ENCODE data around the gene DBF4B.

DBF4B gene

DNA sequence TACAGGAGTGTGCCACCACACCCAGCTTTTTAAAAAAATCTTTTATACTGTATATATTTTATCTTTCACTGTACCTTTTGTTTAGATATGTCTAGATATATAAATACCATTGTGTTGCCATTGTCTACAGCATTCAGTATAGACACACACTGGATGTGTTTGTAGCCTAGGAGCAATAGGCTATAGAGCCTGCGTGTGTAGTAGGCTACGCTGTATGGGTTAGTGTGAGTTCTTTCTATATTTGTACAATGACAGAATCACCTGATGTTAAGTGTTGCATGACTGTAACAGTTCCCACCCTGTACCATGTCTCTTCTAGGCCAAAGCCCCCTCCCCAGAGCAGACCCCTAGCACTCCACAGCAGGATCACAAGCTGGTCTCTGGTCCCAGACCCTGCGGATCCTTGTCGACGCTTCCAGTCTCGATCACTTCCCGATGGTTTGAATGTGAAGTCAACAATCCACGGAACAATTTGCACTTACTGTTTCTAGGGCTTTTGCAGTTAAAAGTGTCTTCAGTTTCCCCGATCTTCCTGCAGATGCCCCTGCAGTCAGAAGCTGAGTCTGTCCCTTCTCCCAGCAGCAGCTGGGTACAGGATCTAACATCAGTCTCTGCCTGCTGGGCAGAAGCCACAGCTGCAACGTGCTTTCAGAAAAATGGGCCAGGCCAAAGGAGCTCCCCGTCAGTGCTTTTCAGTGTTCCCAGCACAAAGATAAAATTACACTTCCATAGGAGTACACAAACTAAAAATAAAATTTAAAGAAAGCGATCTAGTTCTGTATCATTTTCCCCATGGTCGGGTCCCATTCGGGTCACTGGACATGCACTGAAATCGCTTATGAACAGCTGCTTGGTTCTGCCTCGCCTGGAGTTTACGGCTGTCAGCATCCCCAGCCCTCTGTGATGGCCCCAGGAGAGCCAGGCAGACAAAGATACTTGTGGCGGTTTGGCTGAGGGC, 85.7 kb downstream of the DBF4B start:
- no peak for DNase-seq (ENCODE audit: low read depth in 1 of 2, low spot score in 1 of 2)
- TF ChIP-seq JUND (IDR thresholded peaks at IDR 0.05; ENCODE audit: low read depth) = no peak
- in situ Hi-C loops (cut with HindIII; ENCODE audit: low pct_unique_long_range_greater_than_20kb, low sequenced_read_pairs) = no loop called here

DNA sequence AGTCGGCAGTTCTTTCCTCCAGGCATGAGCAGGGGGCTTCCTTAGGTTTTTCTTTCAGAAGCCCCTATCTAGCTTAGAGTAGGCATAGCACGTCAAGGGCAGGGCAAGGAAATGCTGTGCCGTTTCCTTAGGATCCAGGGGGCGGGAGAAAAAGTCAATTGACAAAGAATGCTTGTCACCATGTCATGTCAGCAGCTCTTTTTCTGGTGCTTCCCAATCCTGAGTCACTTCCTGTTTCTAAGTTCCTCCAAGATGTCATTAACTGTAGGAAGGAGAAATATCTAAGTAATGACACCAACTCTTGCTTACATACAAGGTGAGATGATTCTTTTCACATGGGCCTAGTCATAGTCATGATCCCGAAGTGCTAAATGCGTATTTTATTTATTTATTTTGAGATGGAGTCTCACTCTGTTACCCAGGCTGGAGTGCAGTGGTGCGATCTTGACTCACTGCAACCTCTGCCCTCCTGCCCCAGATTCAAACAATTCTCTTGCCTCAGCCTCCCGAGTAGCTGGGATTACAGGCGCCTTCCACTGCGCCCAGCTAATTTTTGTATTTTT, 86.5 kb downstream of the DBF4B start:
- in situ Hi-C loops (cut with HindIII; ENCODE audit: low pct_unique_long_range_greater_than_20kb, low sequenced_read_pairs) = no loop called here
- no peak for TF ChIP-seq JUND (IDR thresholded peaks at IDR 0.05; ENCODE audit: low read depth)
- no peak for DNase-seq (ENCODE audit: low read depth in 1 of 2, low spot score in 1 of 2)

DNA sequence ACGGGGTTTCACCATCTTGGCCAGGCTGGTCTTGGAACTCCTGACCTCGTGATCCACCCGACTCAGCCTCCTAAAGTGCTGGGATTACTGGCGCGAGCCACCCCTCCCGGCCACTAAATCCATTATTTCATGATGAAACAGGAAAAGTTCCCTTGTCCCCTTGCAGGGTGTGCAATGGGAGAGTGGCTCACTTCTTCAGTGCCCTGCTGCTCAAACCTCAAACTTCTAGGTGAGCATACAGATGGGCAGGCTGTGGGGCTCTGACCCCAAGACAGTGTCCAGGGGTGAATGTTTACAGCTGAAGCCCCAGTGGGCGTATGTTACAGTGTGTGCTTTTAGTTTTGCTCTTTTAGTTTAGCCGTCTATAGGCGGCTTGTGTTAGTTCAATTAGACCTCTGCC, 87.0 kb downstream of the DBF4B start:
- no peak for DNase-seq (ENCODE audit: low read depth in 1 of 2, low spot score in 1 of 2)
- TF ChIP-seq JUND (IDR thresholded peaks at IDR 0.05; ENCODE audit: low read depth) = no peak
- in situ Hi-C loops (cut with HindIII; ENCODE audit: low pct_unique_long_range_greater_than_20kb, low sequenced_read_pairs) = no loop called here

DNA sequence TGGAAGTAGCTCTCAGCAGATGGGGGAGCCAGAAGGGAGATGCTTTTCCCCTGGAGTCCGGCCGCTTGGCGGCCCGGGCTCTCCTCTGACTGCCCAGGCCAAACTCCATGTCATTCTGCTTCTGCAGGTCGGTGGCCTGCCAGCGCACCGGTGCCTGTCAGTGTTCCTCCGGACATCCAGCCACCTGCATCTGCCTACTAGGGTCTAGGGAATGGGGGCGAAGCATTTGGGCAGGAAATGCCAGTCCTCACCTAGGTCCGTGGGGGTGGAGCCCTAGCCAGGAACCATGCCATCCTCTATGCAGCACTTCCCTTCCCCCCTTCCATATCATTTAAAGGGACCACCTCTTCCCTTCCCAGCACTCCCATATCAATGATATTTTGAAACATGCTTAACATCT, 87.5 kb downstream of the DBF4B start:
- TF ChIP-seq JUND (IDR thresholded peaks at IDR 0.05; ENCODE audit: low read depth) = no peak
- DNase-seq (ENCODE audit: low read depth in 1 of 2, low spot score in 1 of 2) = no peak
- in situ Hi-C loops (cut with HindIII; ENCODE audit: low pct_unique_long_range_greater_than_20kb, low sequenced_read_pairs) = no loop called here

DNA sequence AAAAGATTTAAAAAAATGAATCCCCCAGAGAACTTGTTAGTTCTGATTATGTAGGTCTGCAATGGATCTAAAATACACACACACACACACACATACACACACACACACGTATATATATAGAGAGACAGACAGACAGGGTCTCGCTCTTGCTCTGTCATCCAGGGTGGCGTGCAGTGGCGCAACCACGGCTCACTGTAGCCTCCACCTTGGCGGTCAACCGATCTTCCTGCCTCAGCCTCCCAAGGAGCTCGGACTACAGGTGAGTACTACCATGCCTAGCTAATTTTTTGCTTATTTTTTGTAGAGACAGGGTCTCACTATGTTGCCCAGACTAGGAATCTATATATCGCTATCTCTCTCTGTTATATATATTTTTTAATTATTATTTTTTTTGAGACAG, 88.3 kb downstream of the DBF4B start:
- DNase-seq (ENCODE audit: low read depth in 1 of 2, low spot score in 1 of 2) = no peak
- TF ChIP-seq JUND (IDR thresholded peaks at IDR 0.05; ENCODE audit: low read depth) = no peak
- in situ Hi-C loops (cut with HindIII; ENCODE audit: low pct_unique_long_range_greater_than_20kb, low sequenced_read_pairs) = no loop called here

DNA sequence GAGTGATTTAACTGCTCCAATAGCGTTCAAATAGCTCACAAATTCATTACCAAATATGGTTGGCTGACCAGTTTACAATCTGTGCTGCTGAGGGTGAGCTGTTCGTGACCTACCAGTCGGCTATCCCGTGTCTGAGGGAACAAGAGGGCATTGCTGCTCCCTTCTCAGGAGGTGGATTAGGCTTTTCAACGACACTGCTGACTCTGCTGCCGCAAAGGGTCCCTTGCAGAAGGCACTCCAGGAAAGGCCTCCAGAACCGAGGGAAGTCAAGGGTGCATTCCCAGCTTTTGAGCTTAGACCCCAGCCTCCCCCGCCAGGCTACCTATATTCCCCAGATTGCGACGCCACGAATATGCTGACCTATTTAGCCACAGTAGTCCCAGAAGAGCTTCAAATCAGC, 89.3 kb downstream of the DBF4B start:
- no peak for TF ChIP-seq JUND (IDR thresholded peaks at IDR 0.05; ENCODE audit: low read depth)
- in situ Hi-C loops (cut with HindIII; ENCODE audit: low pct_unique_long_range_greater_than_20kb, low sequenced_read_pairs) = no loop called here

DNA sequence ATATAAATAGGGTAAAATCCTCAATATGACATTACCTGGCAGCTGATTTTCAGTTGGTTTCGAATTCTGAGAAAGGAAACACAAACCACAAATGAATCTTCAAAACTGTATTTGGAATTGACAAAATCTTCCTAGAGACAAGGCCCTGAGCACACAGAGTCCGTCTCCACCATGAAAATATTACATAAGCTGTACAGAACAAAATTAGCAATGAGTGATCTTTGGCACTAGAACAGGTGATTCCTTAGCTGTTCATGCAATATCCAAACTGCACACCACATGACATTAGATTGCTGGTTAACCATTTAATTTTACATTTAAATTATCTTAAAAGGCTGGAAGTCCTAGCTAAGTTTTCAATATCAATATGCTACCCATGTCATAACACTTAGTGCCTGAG, 89.9 kb downstream of the DBF4B start:
- in situ Hi-C loops (cut with HindIII; ENCODE audit: low pct_unique_long_range_greater_than_20kb, low sequenced_read_pairs) = no loop called here

More for the DNA sequence above, 89.3 kb downstream of the DBF4B start:
- no peak for DNase-seq (ENCODE audit: low read depth in 1 of 2, low spot score in 1 of 2)

More for the DNA sequence above, 89.9 kb downstream of the DBF4B start:
- no peak for DNase-seq (ENCODE audit: low read depth in 1 of 2, low spot score in 1 of 2)
- TF ChIP-seq JUND (IDR thresholded peaks at IDR 0.05; ENCODE audit: low read depth) = no peak
